ENCODE results near the gene GNRH2.

- TF ChIP-seq CTCF (IDR thresholded peaks at IDR 0.05) = no peak
- no peak for TF ChIP-seq POLR2A (IDR thresholded peaks at IDR 0.05)
Measured at GRCh38 chr20:3094848-3095629, 51.6 kb downstream of the GNRH2 start.

Measured in testis (tissue), 2 donors.